Kidney epithelial cell (primary cell): Measurements from ENCODE around the gene NAT10. TPM values are rescaled to one million over a fixed set of nuclear protein-coding genes. Genes with fewer than 3 reads are reported as not detected.
"Not testable (repeated sequence)": the region's sequence is repeated elsewhere in the genome, so short reads cannot be mapped to it uniquely, and the experiment has no call there.

Experiments
- DNase-seq: peaks from one replicate; pipeline ENCODE4 v3.0.0-alpha.2; 2010; ENCODE audit warnings: low read depth
- H3K27me3 ChIP-seq: 2 replicates; pipeline ENCODE4 v1.6.0; 2011; ENCODE audit warnings: low read length; ENCODE audit not compliant: control insufficient read depth, insufficient read depth
- H3K36me3 ChIP-seq: 2 replicates; pipeline ENCODE4 v1.5.1; 2011; ENCODE audit warnings: low read length; ENCODE audit not compliant: control insufficient read depth, insufficient read depth
- H3K4me3 ChIP-seq: 2 replicates; pipeline ENCODE4 v1.5.1; 2011; ENCODE audit warnings: low read depth, mild to moderate bottlenecking, control low read depth, low read length
- CTCF ChIP-seq: IDR thresholded peaks from 2 replicates; pipeline ENCODE4 v1.5.1; 2011; ENCODE audit warnings: mild to moderate bottlenecking, moderate library complexity, low read length, control low read depth, inconsistent platforms; ENCODE audit not compliant: insufficient read depth, poor library complexity, severe bottlenecking
- total RNA-seq: library from RNA; depleted of rRNA; stranded (reverse); fragments of >200 nt; gene quantifications from 2 replicates; pipeline ENCODE4 v1.2.3, GENCODE V29; 2015

Gene NAT10
- total RNA-seq, result 21.7 and 23.5 TPM in 2 replicates

GRCh38 chr11:34105079-34105956 is at the start of gene NAT10:
NAT10 (plus strand) TSS chr11:34105629; CDS start chr11:34108226, 2,597 bp downstream.
- Histone ChIP-seq H3K4me3 (peak within 1 kb of the TSS; percentile 83), H3K27me3 (no peaks in the 10 kb centered on the region), H3K36me3 (peaks cover 1% of the 10 kb centered on the region)
- no peak for TF ChIP-seq CTCF
- peak; percentile 93 for DNase-seq

GRCh38 chr11:34056672-34057071 is 48.8 kb upstream of the NAT10 start:
- TF ChIP-seq CTCF, result no peak
- Histone ChIP-seq H3K36me3 (peaks cover 2% of the 10 kb centered on the region), H3K27me3 (no peaks in the 10 kb centered on the region), H3K4me3 (no peak overlapping the region)
- no peak for DNase-seq

GRCh38 chr11:34063061-34063795 is 42.2 kb upstream of the NAT10 start:
- DNase-seq, result no peak
- H3K36me3 ChIP-seq, result peaks cover 2% of the 10 kb centered on the region
- no peak for TF ChIP-seq CTCF

GRCh38 chr11:34064291-34064690 is 41.1 kb upstream of the NAT10 start:
- no peak for TF ChIP-seq CTCF
- Histone ChIP-seq H3K27me3 (no peaks in the 10 kb centered on the region), H3K4me3 (no peak overlapping the region), H3K36me3 (peaks cover 2% of the 10 kb centered on the region)
- no peak for DNase-seq

More at GRCh38 chr11:34063061-34063795, 42.2 kb upstream of the NAT10 start:
- Histone ChIP-seq H3K4me3 (no peak overlapping the region), H3K27me3 (no peaks in the 10 kb centered on the region)

- Histone ChIP-seq H3K36me3 (peaks cover 2% of the 10 kb centered on the region), H3K27me3 (no peaks in the 10 kb centered on the region), H3K4me3 (no peak overlapping the region)
- DNase-seq, result no peak
- TF ChIP-seq CTCF, result peak; percentile 13
Measured at GRCh38 chr11:34065505-34066203, 39.8 kb upstream of the NAT10 start.

GRCh38 chr11:34066766-34067165 is 38.7 kb upstream of the NAT10 start:
- not testable (repeated sequence) for H3K4me3 ChIP-seq, H3K27me3 ChIP-seq, DNase-seq, H3K36me3 ChIP-seq
